ENCODE measurements around the gene ACSM6. TPM values are rescaled to one million over a fixed set of nuclear protein-coding genes. Genes with fewer than 3 reads are reported as not detected.

Gene ACSM6
- total RNA-seq, 1 experiment from 2014 or later: not detected

- Mint-ChIP-seq H3K9me3 (peaks cover 26% of the 10 kb centered on the region), H3K4me1 (no peaks in the 10 kb centered on the region), H3K27ac (no peak overlapping the region), H3K36me3 (peaks cover 23% of the 10 kb centered on the region), H3K4me3 (no peak overlapping the region), H3K27me3 (ENCODE audit: low read depth) (no peaks in the 10 kb centered on the region)
- DNase-seq (ENCODE audit: low spot score) (no peak), ATAC-seq (no peak)
- POLR2A ChIA-PET: no interaction called here
- CTCF ChIA-PET: no interaction called here
- TF ChIP-seq CTCF (IDR thresholded peaks at IDR 0.05) (no peak), ZNF396 (CRISPR knock-in tag; IDR thresholded peaks at IDR 0.05; ENCODE audit: borderline replicate concordance) (no peak), TCF7 (CRISPR knock-in tag; IDR thresholded peaks at IDR 0.05; ENCODE audit: low read depth) (no peak), FOXP4 (CRISPR knock-in tag; IDR thresholded peaks at IDR 0.05) (no peak), IRF2 (CRISPR knock-in tag; IDR thresholded peaks at IDR 0.05; ENCODE audit: borderline replicate concordance, low read depth) (no peak), ZMAT4 (CRISPR knock-in tag; IDR thresholded peaks at IDR 0.05) (no peak), ZNF512 (CRISPR knock-in tag; IDR thresholded peaks at IDR 0.05; ENCODE audit: borderline replicate concordance) (no peak), JUN (CRISPR knock-in tag; IDR thresholded peaks at IDR 0.05) (no peak), ARID4B (CRISPR knock-in tag; IDR thresholded peaks at IDR 0.05; ENCODE audit: borderline replicate concordance) (no peak), TEAD1 (CRISPR knock-in tag; IDR thresholded peaks at IDR 0.05) (no peak), CDX4 (CRISPR knock-in tag; IDR thresholded peaks at IDR 0.05; ENCODE audit: borderline replicate concordance) (no peak), ZSCAN18 (CRISPR knock-in tag; IDR thresholded peaks at IDR 0.05) (no peak), ZBTB43 (CRISPR knock-in tag; IDR thresholded peaks at IDR 0.05) (no peak), ZNF263 (CRISPR knock-in tag; IDR thresholded peaks at IDR 0.05; ENCODE audit: low read depth) (no peak), HMGA2 (CRISPR knock-in tag; IDR thresholded peaks at IDR 0.05) (no peak), KAT7 (CRISPR knock-in tag; IDR thresholded peaks at IDR 0.05; ENCODE audit: borderline replicate concordance) (no peak), SOX15 (CRISPR knock-in tag; IDR thresholded peaks at IDR 0.05) (no peak), RELA (CRISPR knock-in tag; IDR thresholded peaks at IDR 0.05; ENCODE audit: borderline replicate concordance) (no peak), NR3C1 (CRISPR knock-in tag; conservative IDR thresholded peaks at IDR 0.05; ENCODE audit: low read depth) (no peak)
These were observed 23.2 kb upstream of the ACSM6 start for GRCh38 chr10:95170790-95171189.

Data from WTC11 (cell line).